HepG2 (cell line): ENCODE measurements around the gene ZCCHC24. TPM values are rescaled to one million over a fixed set of nuclear protein-coding genes. Genes with fewer than 3 reads are reported as not detected.

Experiments used
- HNRNPH1 ChIP-seq: fragments of 200-400 bp; formaldehyde crosslinking; optimal IDR thresholded peaks from 2 replicates; pipeline ENCODE3; 2017; ENCODE audit warnings: mild to moderate bottlenecking, low read depth, low read length
- MAF1 ChIP-seq: sonication (generic); formaldehyde crosslinking; IDR thresholded peaks from 2 replicates; pipeline ENCODE4 v1.5.0; 2020; ENCODE audit warnings: missing genetic modification reagents, borderline replicate concordance
- NBN ChIP-seq: fragments of 450-650 bp; conservative IDR thresholded peaks from 2 replicates; pipeline ENCODE4 v1.6.1; 2017
- NCOA1 ChIP-seq: sonication (generic); formaldehyde crosslinking; IDR thresholded peaks from 2 replicates; pipeline ENCODE4 v1.9.0; 2021; ENCODE audit warnings: missing genetic modification reagents
- NFRKB ChIP-seq: fragments of 450-650 bp; IDR thresholded peaks from 2 replicates; pipeline ENCODE4 v1.6.1; 2017
- ONECUT2 ChIP-seq: sonication (generic); formaldehyde crosslinking; IDR thresholded peaks from 2 replicates; pipeline ENCODE4 v1.4.0; 2020; ENCODE audit warnings: missing genetic modification reagents
- RARA ChIP-seq: IDR thresholded peaks from 2 replicates; pipeline ENCODE4 v1.6.1; 2016; ENCODE audit warnings: missing genetic modification reagents, missing compliant biosample characterization
- TCF7L2 ChIP-seq: IDR thresholded peaks from 2 replicates; pipeline ENCODE4 v1.6.1; 2011; ENCODE audit warnings: mild to moderate bottlenecking, low read depth, low read length, moderate library complexity
- YEATS4 ChIP-seq: sonication (generic); formaldehyde crosslinking; IDR thresholded peaks from 2 replicates; pipeline ENCODE4 v1.4.0; 2020; ENCODE audit warnings: missing genetic modification reagents, borderline replicate concordance
- ZBTB20 ChIP-seq: sonication (generic); formaldehyde crosslinking; IDR thresholded peaks from 2 replicates; pipeline ENCODE4 v1.8.1; 2023; ENCODE audit warnings: missing genetic modification reagents, low read depth, mild to moderate bottlenecking, borderline replicate concordance
- ZBTB42 ChIP-seq: sonication (generic); formaldehyde crosslinking; IDR thresholded peaks from 2 replicates; pipeline ENCODE4 v1.5.0; 2020; ENCODE audit warnings: mild to moderate bottlenecking, missing genetic modification reagents
- ZNF446 ChIP-seq: sonication (generic); formaldehyde crosslinking; IDR thresholded peaks from 2 replicates; pipeline ENCODE4 v1.5.0; 2020; ENCODE audit warnings: mild to moderate bottlenecking, missing genetic modification reagents
- polyA plus RNA-seq, 8 experiments: library from polyadenylated mRNA; depleted of rRNA in 3 of 8; stranded (reverse) in 7 of 8; unstranded in 1 of 8; fragments of >200 nt; fragmentation: Illumina TruSeq in 4 of 8; extraction: Trizol in 4 of 8; gene quantifications; 2 replicates each; pipeline versions ENCODE4 v1.2.1 to v1.2.3, GENCODE V29; 2011 to 2016; ENCODE audit warnings: low read depth in 4 of 8, missing spikeins in 1 of 8, mixed read lengths in 1 of 8; ENCODE audit not compliant: insufficient read depth in 1 of 8
- total RNA-seq, 5 experiments: library from RNA; depleted of rRNA; stranded (reverse); fragments of >200 nt; fragmentation: Illumina TruSeq; extraction: Trizol; gene quantifications; 2 replicates each; pipeline ENCODE4 v1.2.3, GENCODE V29; 2016; ENCODE audit warnings: low read depth in 1 of 5
- TF ChIP-seq, protein P1 (sequence below): IDR thresholded peaks from 2 replicates; pipeline ENCODE4 v1.6.1; 2016; ENCODE audit warnings: missing biosample characterization, missing genetic modification reagents, low read depth
- TF ChIP-seq, protein P2 (sequence below): sonication (generic); formaldehyde crosslinking; IDR thresholded peaks from 2 replicates; pipeline ENCODE4 v1.8.0; 2022; ENCODE audit warnings: low read depth, missing genetic modification reagents
- TF ChIP-seq, protein P3 (sequence below): sonication (generic); IDR thresholded peaks from 2 replicates; pipeline ENCODE4 v1.6.1; 2016; ENCODE audit warnings: low read depth, borderline replicate concordance
- TF ChIP-seq, protein P4 (sequence below): sonication (generic); formaldehyde crosslinking; IDR thresholded peaks from 2 replicates; pipeline ENCODE4 v1.5.0; 2020; ENCODE audit warnings: mild to moderate bottlenecking, low read depth, missing genetic modification reagents, borderline replicate concordance
- TF ChIP-seq, protein P5 (sequence below): IDR thresholded peaks from 2 replicates; pipeline ENCODE4 v1.6.1; 2016; ENCODE audit warnings: mild to moderate bottlenecking, missing biosample characterization, missing genetic modification reagents
- TF ChIP-seq, protein P6 (sequence below): sonication (generic); formaldehyde crosslinking; IDR thresholded peaks from 2 replicates; pipeline ENCODE4 v1.5.0; 2020; ENCODE audit warnings: mild to moderate bottlenecking, missing genetic modification reagents

The ZCCHC24 gene
- total and polyA plus RNA-seq, 2 of the 13 experiments (the other 11 are each of a cell fraction or from before 2014, with no cell fraction given) = 3.1 to 7.9 TPM

DNA sequence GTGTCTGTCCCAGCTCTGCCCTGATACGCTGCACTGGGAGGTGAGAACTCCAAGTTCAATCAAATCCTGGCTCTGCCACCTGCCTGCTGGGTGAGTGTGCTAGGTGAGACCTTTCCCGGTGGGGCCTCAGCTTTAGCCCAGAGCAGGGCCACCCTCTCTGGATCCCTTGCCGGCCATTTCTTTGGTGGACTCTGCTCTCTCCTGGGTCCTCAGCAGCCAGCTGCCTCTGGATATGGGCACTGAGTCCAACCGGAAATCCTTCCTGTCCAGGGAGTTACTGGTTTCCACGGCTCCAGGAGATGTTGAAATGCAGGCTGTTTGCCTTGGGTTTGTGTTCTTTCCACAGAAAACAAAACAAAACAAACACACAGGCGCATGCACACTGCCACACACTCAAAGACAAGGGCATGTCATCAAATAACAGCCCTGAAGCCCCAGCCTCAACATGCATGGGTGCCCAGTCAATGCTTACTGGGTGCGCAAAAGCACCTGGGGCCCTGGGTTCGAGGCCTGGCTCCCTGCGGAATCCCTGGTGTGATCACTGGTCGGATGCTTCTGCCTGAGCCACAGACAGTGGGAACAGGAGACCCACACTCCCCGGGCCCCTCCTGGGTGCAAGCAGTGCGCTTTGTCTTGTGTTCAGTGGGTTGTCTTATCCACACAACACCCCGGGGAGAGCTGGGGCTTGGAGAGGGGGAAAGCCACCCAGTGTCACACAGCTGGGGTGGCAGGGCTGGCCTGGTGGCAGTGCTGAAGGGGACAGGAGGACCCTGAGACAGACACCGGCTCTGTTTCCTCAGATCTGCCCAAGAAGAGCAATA lies 65.1 kb downstream of the ZCCHC24 start (continued):
- peak; percentile 64; the same call in 1 of the 2 replicates for TF ChIP-seq YEATS4 (CRISPR knock-in tag)
- no peak for TF ChIP-seq ONECUT2 (CRISPR knock-in tag)
- no peak for TF ChIP-seq HNRNPH1
- TF ChIP-seq ZNF446 (CRISPR knock-in tag) = no peak
- TF ChIP-seq TCF7L2 = no peak
- TF ChIP-seq NBN = no peak
- TF ChIP-seq, protein P1, sequence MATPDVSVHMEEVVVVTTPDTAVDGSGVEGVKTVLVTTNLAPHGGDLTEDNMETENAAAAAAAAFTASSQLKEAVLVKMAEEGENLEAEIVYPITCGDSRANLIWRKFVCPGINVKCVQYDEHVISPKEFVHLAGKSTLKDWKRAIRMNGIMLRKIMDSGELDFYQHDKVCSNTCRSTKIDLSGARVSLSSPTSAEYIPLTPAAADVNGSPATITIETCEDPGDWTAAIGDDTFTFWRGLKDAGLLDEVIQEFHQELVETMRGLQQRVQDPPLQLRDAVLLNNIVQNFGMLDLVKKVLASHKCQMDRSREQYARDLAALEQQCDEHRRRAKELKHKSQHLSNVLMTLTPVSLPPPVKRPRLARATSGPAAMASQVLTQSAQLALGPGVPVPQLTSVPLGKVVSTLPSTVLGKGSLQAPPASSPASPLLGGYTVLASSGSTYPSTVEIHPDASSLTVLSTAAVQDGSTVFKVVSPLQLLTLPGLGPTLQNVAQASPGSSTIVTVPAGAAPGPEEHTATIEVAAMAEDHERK (CRISPR knock-in tag) = no peak
- TF ChIP-seq NFRKB = no peak; the same call in 1 of the 2 replicates
- peak; percentile 79 for TF ChIP-seq RARA (CRISPR knock-in tag)
- TF ChIP-seq, protein P2, sequence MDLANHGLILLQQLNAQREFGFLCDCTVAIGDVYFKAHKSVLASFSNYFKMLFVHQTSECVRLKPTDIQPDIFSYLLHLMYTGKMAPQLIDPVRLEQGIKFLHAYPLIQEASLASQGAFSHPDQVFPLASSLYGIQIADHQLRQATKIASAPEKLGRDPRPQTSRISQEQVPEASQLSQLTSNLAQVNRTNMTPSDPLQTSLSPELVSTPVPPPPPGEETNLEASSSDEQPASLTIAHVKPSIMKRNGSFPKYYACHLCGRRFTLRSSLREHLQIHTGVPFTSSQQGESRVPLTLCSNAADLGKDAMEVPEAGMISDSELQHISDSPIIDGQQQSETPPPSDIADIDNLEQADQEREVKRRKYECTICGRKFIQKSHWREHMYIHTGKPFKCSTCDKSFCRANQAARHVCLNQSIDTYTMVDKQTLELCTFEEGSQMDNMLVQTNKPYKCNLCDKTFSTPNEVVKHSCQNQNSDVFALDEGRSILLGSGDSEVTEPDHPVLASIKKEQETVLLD (CRISPR knock-in tag) = no peak
- TF ChIP-seq, protein P3, sequence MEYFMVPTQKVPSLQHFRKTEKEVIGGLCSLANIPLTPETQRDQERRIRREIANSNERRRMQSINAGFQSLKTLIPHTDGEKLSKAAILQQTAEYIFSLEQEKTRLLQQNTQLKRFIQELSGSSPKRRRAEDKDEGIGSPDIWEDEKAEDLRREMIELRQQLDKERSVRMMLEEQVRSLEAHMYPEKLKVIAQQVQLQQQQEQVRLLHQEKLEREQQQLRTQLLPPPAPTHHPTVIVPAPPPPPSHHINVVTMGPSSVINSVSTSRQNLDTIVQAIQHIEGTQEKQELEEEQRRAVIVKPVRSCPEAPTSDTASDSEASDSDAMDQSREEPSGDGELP = peak; percentile 90
- peak; percentile 36; the same call in 1 of the 2 replicates for TF ChIP-seq ZBTB42 (CRISPR knock-in tag)
- TF ChIP-seq, protein P4, sequence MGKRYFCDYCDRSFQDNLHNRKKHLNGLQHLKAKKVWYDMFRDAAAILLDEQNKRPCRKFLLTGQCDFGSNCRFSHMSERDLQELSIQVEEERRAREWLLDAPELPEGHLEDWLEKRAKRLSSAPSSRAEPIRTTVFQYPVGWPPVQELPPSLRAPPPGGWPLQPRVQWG (CRISPR knock-in tag) = no peak
- TF ChIP-seq, protein P5, sequence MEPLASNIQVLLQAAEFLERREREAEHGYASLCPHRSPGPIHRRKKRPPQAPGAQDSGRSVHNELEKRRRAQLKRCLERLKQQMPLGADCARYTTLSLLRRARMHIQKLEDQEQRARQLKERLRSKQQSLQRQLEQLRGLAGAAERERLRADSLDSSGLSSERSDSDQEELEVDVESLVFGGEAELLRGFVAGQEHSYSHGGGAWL (CRISPR knock-in tag) = no peak
- TF ChIP-seq, protein P6, sequence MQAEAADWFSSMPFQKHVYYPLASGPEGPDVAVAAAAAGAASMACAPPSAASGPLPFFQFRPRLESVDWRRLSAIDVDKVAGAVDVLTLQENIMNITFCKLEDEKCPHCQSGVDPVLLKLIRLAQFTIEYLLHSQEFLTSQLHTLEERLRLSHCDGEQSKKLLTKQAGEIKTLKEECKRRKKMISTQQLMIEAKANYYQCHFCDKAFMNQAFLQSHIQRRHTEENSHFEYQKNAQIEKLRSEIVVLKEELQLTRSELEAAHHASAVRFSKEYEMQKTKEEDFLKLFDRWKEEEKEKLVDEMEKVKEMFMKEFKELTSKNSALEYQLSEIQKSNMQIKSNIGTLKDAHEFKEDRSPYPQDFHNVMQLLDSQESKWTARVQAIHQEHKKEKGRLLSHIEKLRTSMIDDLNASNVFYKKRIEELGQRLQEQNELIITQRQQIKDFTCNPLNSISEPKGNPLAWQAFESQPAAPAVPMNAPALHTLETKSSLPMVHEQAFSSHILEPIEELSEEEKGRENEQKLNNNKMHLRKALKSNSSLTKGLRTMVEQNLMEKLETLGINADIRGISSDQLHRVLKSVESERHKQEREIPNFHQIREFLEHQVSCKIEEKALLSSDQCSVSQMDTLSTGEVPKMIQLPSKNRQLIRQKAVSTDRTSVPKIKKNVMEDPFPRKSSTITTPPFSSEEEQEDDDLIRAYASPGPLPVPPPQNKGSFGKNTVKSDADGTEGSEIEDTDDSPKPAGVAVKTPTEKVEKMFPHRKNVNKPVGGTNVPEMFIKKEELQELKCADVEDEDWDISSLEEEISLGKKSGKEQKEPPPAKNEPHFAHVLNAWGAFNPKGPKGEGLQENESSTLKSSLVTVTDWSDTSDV = peak; percentile 78; the same call in 1 of the 2 replicates
- TF ChIP-seq NCOA1 (CRISPR knock-in tag) = 0 out of 2 replicates have a peak, but pooled peaks have one; percentile 70
- TF ChIP-seq ZBTB20 (CRISPR knock-in tag) = peak; percentile 51; the same call in 1 of the 2 replicates
- TF ChIP-seq MAF1 (CRISPR knock-in tag) = no peak
